Measurements from ENCODE around the gene GTF3C1. TPM values are rescaled to one million over a fixed set of nuclear protein-coding genes. Genes with fewer than 3 reads are reported as not detected.

GTF3C1 gene
- total and polyA plus RNA-seq, 2 of the 8 experiments (the other 6 are each of a cell fraction or from before 2014, with no cell fraction given): 89.3 to 126 TPM

DNA sequence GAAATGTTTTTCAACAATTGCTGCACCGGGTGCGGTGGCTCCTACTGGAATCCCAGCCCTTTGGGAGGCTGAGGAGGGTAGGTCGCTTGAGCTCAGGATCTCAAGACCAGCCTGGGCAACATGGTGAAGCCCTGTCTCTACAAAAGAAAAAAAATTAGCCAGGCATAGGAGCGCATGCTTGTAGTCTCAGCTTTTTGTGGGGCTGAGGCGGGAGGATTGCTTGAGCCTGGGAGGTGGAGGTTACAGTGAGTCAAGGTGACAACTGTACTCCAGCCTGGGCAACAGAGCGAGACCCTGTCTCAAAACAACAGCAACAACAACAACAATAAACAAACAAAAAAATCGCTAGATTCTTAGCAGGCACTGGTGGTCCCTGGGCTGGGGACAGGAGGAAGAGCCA lies 119.2 kb downstream of the GTF3C1 start (continued):
- TF ChIP-seq, protein P1, sequence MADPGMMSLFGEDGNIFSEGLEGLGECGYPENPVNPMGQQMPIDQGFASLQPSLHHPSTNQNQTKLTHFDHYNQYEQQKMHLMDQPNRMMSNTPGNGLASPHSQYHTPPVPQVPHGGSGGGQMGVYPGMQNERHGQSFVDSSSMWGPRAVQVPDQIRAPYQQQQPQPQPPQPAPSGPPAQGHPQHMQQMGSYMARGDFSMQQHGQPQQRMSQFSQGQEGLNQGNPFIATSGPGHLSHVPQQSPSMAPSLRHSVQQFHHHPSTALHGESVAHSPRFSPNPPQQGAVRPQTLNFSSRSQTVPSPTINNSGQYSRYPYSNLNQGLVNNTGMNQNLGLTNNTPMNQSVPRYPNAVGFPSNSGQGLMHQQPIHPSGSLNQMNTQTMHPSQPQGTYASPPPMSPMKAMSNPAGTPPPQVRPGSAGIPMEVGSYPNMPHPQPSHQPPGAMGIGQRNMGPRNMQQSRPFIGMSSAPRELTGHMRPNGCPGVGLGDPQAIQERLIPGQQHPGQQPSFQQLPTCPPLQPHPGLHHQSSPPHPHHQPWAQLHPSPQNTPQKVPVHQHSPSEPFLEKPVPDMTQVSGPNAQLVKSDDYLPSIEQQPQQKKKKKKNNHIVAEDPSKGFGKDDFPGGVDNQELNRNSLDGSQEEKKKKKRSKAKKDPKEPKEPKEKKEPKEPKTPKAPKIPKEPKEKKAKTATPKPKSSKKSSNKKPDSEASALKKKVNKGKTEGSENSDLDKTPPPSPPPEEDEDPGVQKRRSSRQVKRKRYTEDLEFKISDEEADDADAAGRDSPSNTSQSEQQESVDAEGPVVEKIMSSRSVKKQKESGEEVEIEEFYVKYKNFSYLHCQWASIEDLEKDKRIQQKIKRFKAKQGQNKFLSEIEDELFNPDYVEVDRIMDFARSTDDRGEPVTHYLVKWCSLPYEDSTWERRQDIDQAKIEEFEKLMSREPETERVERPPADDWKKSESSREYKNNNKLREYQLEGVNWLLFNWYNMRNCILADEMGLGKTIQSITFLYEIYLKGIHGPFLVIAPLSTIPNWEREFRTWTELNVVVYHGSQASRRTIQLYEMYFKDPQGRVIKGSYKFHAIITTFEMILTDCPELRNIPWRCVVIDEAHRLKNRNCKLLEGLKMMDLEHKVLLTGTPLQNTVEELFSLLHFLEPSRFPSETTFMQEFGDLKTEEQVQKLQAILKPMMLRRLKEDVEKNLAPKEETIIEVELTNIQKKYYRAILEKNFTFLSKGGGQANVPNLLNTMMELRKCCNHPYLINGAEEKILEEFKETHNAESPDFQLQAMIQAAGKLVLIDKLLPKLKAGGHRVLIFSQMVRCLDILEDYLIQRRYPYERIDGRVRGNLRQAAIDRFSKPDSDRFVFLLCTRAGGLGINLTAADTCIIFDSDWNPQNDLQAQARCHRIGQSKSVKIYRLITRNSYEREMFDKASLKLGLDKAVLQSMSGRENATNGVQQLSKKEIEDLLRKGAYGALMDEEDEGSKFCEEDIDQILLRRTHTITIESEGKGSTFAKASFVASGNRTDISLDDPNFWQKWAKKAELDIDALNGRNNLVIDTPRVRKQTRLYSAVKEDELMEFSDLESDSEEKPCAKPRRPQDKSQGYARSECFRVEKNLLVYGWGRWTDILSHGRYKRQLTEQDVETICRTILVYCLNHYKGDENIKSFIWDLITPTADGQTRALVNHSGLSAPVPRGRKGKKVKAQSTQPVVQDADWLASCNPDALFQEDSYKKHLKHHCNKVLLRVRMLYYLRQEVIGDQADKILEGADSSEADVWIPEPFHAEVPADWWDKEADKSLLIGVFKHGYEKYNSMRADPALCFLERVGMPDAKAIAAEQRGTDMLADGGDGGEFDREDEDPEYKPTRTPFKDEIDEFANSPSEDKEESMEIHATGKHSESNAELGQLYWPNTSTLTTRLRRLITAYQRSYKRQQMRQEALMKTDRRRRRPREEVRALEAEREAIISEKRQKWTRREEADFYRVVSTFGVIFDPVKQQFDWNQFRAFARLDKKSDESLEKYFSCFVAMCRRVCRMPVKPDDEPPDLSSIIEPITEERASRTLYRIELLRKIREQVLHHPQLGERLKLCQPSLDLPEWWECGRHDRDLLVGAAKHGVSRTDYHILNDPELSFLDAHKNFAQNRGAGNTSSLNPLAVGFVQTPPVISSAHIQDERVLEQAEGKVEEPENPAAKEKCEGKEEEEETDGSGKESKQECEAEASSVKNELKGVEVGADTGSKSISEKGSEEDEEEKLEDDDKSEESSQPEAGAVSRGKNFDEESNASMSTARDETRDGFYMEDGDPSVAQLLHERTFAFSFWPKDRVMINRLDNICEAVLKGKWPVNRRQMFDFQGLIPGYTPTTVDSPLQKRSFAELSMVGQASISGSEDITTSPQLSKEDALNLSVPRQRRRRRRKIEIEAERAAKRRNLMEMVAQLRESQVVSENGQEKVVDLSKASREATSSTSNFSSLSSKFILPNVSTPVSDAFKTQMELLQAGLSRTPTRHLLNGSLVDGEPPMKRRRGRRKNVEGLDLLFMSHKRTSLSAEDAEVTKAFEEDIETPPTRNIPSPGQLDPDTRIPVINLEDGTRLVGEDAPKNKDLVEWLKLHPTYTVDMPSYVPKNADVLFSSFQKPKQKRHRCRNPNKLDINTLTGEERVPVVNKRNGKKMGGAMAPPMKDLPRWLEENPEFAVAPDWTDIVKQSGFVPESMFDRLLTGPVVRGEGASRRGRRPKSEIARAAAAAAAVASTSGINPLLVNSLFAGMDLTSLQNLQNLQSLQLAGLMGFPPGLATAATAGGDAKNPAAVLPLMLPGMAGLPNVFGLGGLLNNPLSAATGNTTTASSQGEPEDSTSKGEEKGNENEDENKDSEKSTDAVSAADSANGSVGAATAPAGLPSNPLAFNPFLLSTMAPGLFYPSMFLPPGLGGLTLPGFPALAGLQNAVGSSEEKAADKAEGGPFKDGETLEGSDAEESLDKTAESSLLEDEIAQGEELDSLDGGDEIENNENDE (IDR thresholded peaks at IDR 0.05; ENCODE audit: insufficient replicate concordance, low read length): no peak
- TF ChIP-seq POU5F1 (IDR thresholded peaks at IDR 0.05; ENCODE audit: low read depth, low read length) (no peak), TAF7 (optimal IDR thresholded peaks at IDR 0.05; ENCODE audit: borderline replicate concordance, low read depth, low read length) (no peak), GTF2F1 (IDR thresholded peaks at IDR 0.05; ENCODE audit: borderline replicate concordance, low read depth, low read length) (no peak), CEBPB (IDR thresholded peaks at IDR 0.05; ENCODE audit: low read depth, low read length) (no peak), CREB1 (IDR thresholded peaks at IDR 0.05) (no peak), EGR1 (IDR thresholded peaks at IDR 0.05; ENCODE audit: borderline replicate concordance, low read depth, low read length) (no peak), JUN (IDR thresholded peaks at IDR 0.05; ENCODE audit: low read depth, low read length) (no peak)
